ENCODE results near the gene HAUS7.

- TF ChIP-seq SMC3 (conservative IDR thresholded peaks at IDR 0.05; ENCODE audit: poor library complexity) (no peak), CTCF (IDR thresholded peaks at IDR 0.05; ENCODE audit: poor library complexity, severe bottlenecking) (no peak), EP300 (conservative IDR thresholded peaks at IDR 0.05; ENCODE audit: poor library complexity, severe bottlenecking) (no peak), POLR2AphosphoS5 (IDR thresholded peaks at IDR 0.05) (no peak), EZH2 (IDR thresholded peaks at IDR 0.05; ENCODE audit: borderline replicate concordance, insufficient read depth, low read length, poor library complexity, severe bottlenecking) (no peak), TAF1 (IDR thresholded peaks at IDR 0.05; ENCODE audit: low read depth) (no peak)
Observed at GRCh38 chrX:153442463-153442862, 27.9 kb downstream of the HAUS7 start.

Data from neural cell (in vitro differentiated cells).